K562 (cell line): ENCODE data around the gene RPUSD2. TPM values are rescaled to one million over a fixed set of nuclear protein-coding genes. Genes with fewer than 3 reads are reported as not detected.

Source experiments
- ATAC-seq: fragments of 200-7000 bp; cut with Tn5 transposase; 3 replicates; pipeline ENCODE4 v1.9.1; 2020; ENCODE audit warnings: moderate library complexity
- BruUV-seq: library from RNA; stranded (reverse); fragments of 400-500 nt; replicated peaks from 2 replicates; lab custom pipeline; 2021; lab: Mats Ljungman, UMichigan
- CTCF ChIA-PET: fragments of 300-600 bp; formaldehyde crosslinking; extraction: SDS; loops from one replicate; lab custom pipeline; 2021; ENCODE audit warnings: low intra/inter-chr PET ratio; lab: Yijun Ruan, JAX
- POLR2A ChIA-PET: fragments of 300-600, 350-650 bp; sonication (Branson Sonifier 250); formaldehyde crosslinking; extraction: SDS; loops from one replicate; lab custom pipeline; 2021; ENCODE audit warnings: antibody characterized with exemption, inconsistent platforms; lab: Yijun Ruan, JAX
- DNase-seq, 4 experiments: peaks; one replicate each; pipeline versions ENCODE4 v3.0.0 to v3.0.0-alpha.2; 2011 to 2018; ENCODE audit warnings: low spot score in 3 of 4, mixed read lengths in 3 of 4; ENCODE audit errors: extremely low read depth in 1 of 4
- FAIRE-seq: peaks from 2 replicates; lab custom pipeline; 2011; peaks lifted over from hg19 to GRCh38; lab: Jason Lieb, UNC
- H2AFZ ChIP-seq: 2 replicates; pipeline ENCODE4 v1.6.0; 2011; ENCODE audit warnings: low read depth, low read length, control low read depth, inconsistent platforms
- H3K27ac ChIP-seq: fragments of 200-600 bp; 3 replicates; pipeline ENCODE4 v1.8.0; 2011; ENCODE audit warnings: low read depth, mild to moderate bottlenecking, control low read depth, inconsistent platforms, low read length, moderate library complexity, mixed read lengths; ENCODE audit errors: extremely low read depth
- H3K27me3 ChIP-seq, 2 experiments: fragments of 300-600 bp in 1 of 2; 2 replicates in 1 of 2; 3 replicates in 1 of 2; pipeline versions ENCODE4 v1.6.0 to v1.8.0; 2011; ENCODE audit warnings: inconsistent platforms in 2 of 2, low read length in 2 of 2, mild to moderate bottlenecking in 1 of 2, mixed read lengths in 1 of 2, moderate library complexity in 1 of 2; ENCODE audit not compliant: control insufficient read depth in 2 of 2, insufficient read depth in 2 of 2
- H3K36me3 ChIP-seq: fragments of 300-600 bp; 3 replicates; pipeline ENCODE4 v1.8.0; 2011; ENCODE audit warnings: mild to moderate bottlenecking, low read length, inconsistent platforms; ENCODE audit not compliant: control insufficient read depth, insufficient read depth
- H3K4me1 ChIP-seq, 2 experiments: fragments of 200-600 bp in 1 of 2; replicated peaks in 1 of 2; 2 replicates in 1 of 2; 3 replicates in 1 of 2; pipeline versions ENCODE4 v1.5.1 to v1.8.0; 2011; ENCODE audit warnings: inconsistent platforms in 2 of 2, low read length in 2 of 2, mild to moderate bottlenecking in 1 of 2, mixed read lengths in 1 of 2, moderate library complexity in 1 of 2; ENCODE audit not compliant: control insufficient read depth in 2 of 2, insufficient read depth in 2 of 2
- H3K4me2 ChIP-seq: 2 replicates; pipeline ENCODE4 v1.6.1; 2011; ENCODE audit warnings: low read length, control low read depth, inconsistent platforms, mixed read lengths; ENCODE audit not compliant: insufficient read depth
- H3K4me3 ChIP-seq: fragments of 200-600 bp; sonication (generic), shearing (Covaris generic); 2 replicates; pipeline ENCODE4 v1.5.1; 2016; ENCODE audit warnings: control low read depth, inconsistent platforms
- H3K79me2 ChIP-seq: fragments of 200-600 bp; 3 replicates; pipeline ENCODE4 v1.8.0; 2011; ENCODE audit warnings: low read length, inconsistent platforms; ENCODE audit not compliant: control insufficient read depth, insufficient read depth
- H3K9ac ChIP-seq, 2 experiments: 2 replicates each; pipeline versions ENCODE4 v1.6.0 to v1.6.1; 2011; ENCODE audit warnings: low read depth in 2 of 2, low read length in 2 of 2, control low read depth in 1 of 2, inconsistent platforms in 1 of 2, mild to moderate bottlenecking in 1 of 2, mixed read lengths in 1 of 2; ENCODE audit not compliant: insufficient read depth in 1 of 2
- H3K9me1 ChIP-seq: one replicate; pipeline ENCODE4 v1.6.0; 2011; ENCODE audit warnings: inconsistent platforms, mild to moderate bottlenecking, low read length, moderate library complexity; ENCODE audit not compliant: control insufficient read depth, insufficient read depth
- H3K9me3 ChIP-seq: replicated peaks from 2 replicates; pipeline ENCODE4 v1.5.1; 2011; ENCODE audit warnings: low read depth, low read length, inconsistent platforms; ENCODE audit not compliant: control insufficient read depth, insufficient read depth
- H4K20me1 ChIP-seq: replicated peaks from 2 replicates; pipeline ENCODE4 v1.6.1; 2011; ENCODE audit warnings: low read length, inconsistent platforms, mixed read lengths; ENCODE audit not compliant: control insufficient read depth, insufficient read depth
- CGGBP1 ChIP-seq: fragments of 250-450 bp; sonication (Bioruptor Pico); IDR thresholded peaks from 2 replicates; pipeline ENCODE4 v1.9.0; 2021; ENCODE audit warnings: mild to moderate bottlenecking
- ESRRA ChIP-seq: fragments of 450-650 bp; IDR thresholded peaks from 2 replicates; pipeline ENCODE4 v1.6.1; 2014; ENCODE audit warnings: low read depth, mild to moderate bottlenecking, moderate library complexity, borderline replicate concordance
- ESRRB ChIP-seq: fragments of 250-450 bp; sonication (Bioruptor Pico); IDR thresholded peaks from 2 replicates; pipeline ENCODE4 v1.5.0; 2020; ENCODE audit warnings: mild to moderate bottlenecking, moderate library complexity, borderline replicate concordance
- HNRNPL ChIP-seq: fragments of 200-400 bp; formaldehyde crosslinking; IDR thresholded peaks from 2 replicates; pipeline ENCODE4 v1.6.1; 2017; ENCODE audit warnings: low read depth, mild to moderate bottlenecking, low read length
- L3MBTL2 ChIP-seq: fragments of 450-650 bp; IDR thresholded peaks from 2 replicates; pipeline ENCODE4 v1.6.1; 2016; ENCODE audit warnings: mild to moderate bottlenecking, moderate library complexity
- RAD51 ChIP-seq: fragments of 450-650 bp; IDR thresholded peaks from 2 replicates; pipeline ENCODE4 v1.7.1; 2016; ENCODE audit warnings: low read depth, mild to moderate bottlenecking, borderline replicate concordance
- RB1 ChIP-seq: fragments of 450-650 bp; IDR thresholded peaks from 2 replicates; pipeline ENCODE4 v1.6.1; 2017; ENCODE audit warnings: low read depth, mild to moderate bottlenecking
- RFX5 ChIP-seq: IDR thresholded peaks from 2 replicates; pipeline ENCODE4 v1.6.1; 2011; ENCODE audit warnings: low read depth, mild to moderate bottlenecking, improper control_type of control experiment, low read length
- TAF1 ChIP-seq: IDR thresholded peaks from 2 replicates; pipeline ENCODE4 v1.6.1; 2011; ENCODE audit warnings: mild to moderate bottlenecking, low read length, moderate library complexity; ENCODE audit not compliant: insufficient read depth, control insufficient read depth, severe bottlenecking; ENCODE audit errors: extremely low read depth
- XRCC5 ChIP-seq: fragments of 200-400 bp; formaldehyde crosslinking; IDR thresholded peaks from 2 replicates; pipeline ENCODE4 v1.6.1; 2017; ENCODE audit warnings: low read depth, mild to moderate bottlenecking, low read length
- ZFP91 ChIP-seq: sonication (generic); formaldehyde crosslinking; IDR thresholded peaks from 2 replicates; pipeline ENCODE4 v1.8.0; 2022; ENCODE audit warnings: mild to moderate bottlenecking, missing genetic modification reagents
- ZNF184 ChIP-seq: sonication (generic); formaldehyde crosslinking; IDR thresholded peaks from 2 replicates; pipeline ENCODE4 v1.5.0; 2020; ENCODE audit warnings: missing genetic modification reagents
- WGBS: fragments of 100-300 bp; shearing (Covaris generic); methylation state at CpG from one replicate; pipeline ENCODE4 v1.1.6; 2016; ENCODE audit warnings: low coverage, mixed read lengths; ENCODE audit not compliant: insufficient coverage; ENCODE audit errors: missing lambda C conversion rate; 5-methylcytosine and 5-hydroxymethylcytosine counted together
- in situ Hi-C: fragments of 300-500 bp; cut with MboI; formaldehyde crosslinking; loops from 4 replicates; pipeline ENCODE4 v1.15.0; 2018; ENCODE audit warnings: inconsistent platforms, mixed read lengths
- intact Hi-C: fragments of 100-400 bp; cut with micrococcal nuclease; formaldehyde crosslinking; loops from 2 replicates; pipeline ENCODE4 v1.14.2; 2022
- polyA plus RNA-seq, 8 experiments: library from polyadenylated mRNA; depleted of rRNA in 4 of 8; stranded (reverse) in 5 of 8; unstranded in 3 of 8; fragments of >200 nt; fragmentation: Nextera tagmentation in 2 of 8; fragmentation: Illumina TruSeq in 1 of 8; extraction: Ambion mirVana in 2 of 8; extraction: Trizol in 1 of 8; gene quantifications; 2 replicates each; pipeline versions ENCODE4 v1.2.1 to v1.2.3, GENCODE V29; 2011 to 2014; ENCODE audit warnings: inconsistent platforms in 1 of 8, missing spikeins in 1 of 8
- total RNA-seq, 7 experiments: library from RNA; depleted of rRNA in 6 of 7; stranded (reverse); fragments of >200 nt in 6 of 7; fragmentation: Illumina TruSeq in 2 of 7; extraction: Trizol in 2 of 7; gene quantifications; 2 replicates each; pipeline versions ENCODE4 v1.2.1 to v1.2.3, GENCODE V29; 2011 to 2021; ENCODE audit warnings: low replicate concordance in 1 of 7

Gene RPUSD2
- total and polyA plus RNA-seq, 9 of the 15 experiments (the other 6 are each of a cell fraction or from before 2014, with no cell fraction given): 3.7 to 30.2 (median 14.3) TPM

- Histone ChIP-seq H3K79me2 (peaks cover 43% of the 10 kb centered on the region), H3K4me3 (peak within 1 kb of the TSS; percentile 70), H4K20me1 (no peaks in the 10 kb centered on the region), H2AFZ (peak within 1 kb of the TSS; percentile 91), H3K27ac (peak within 1 kb of the TSS; percentile 76), H3K27me3 (no peaks in the 10 kb centered on the region), H3K9me3 (no peaks in the 10 kb centered on the region), H3K4me1 (peaks cover 15 to 21% of the 10 kb centered on the region in 2 experiments; a peak in 4 of 5 replicates), H3K9ac (peak within 1 kb of the TSS; percentile 81 to 92), H3K4me2 (peak within 1 kb of the TSS; percentile 75), H3K36me3 (peaks cover 21% of the 10 kb centered on the region), H3K9me1 (no peaks in the 10 kb centered on the region)
- ATAC-seq: peak; percentile 95
- in situ Hi-C loops: no loop called here
- POLR2A ChIA-PET: interaction anchor here (0.6 to 1.8 kb wide), 11 partner anchors 11 to 770 kb away, joined by 3 to 8 read pairs (median 3); partner anchors contain the start of gene RAD51
- peak; percentile 96 for FAIRE-seq
- WGBS: 1% methylated on average over 36 of the region's 40 CpGs
- CTCF ChIA-PET: no interaction called here
- TSS peak; percentile 74 for BruUV-seq
- intact Hi-C loops: loop anchor here (2.0 to 10.0 kb wide), 2 partner anchors 46 to 190 kb away; partner anchors contain the start of gene RMDN3
- DNase-seq: peak; percentile 95 to 99 (median 97)
- TF ChIP-seq ESRRB (CRISPR knock-in tag) (no peak), TAF1 (peak; percentile 70), ZNF184 (CRISPR knock-in tag) (no peak), CGGBP1 (CRISPR knock-in tag) (no peak), L3MBTL2 (peak; percentile 95), RB1 (no peak), HNRNPL (no peak), XRCC5 (peak; percentile 54; the same call in 1 of the 2 replicates), RFX5 (no peak), ZFP91 (CRISPR knock-in tag) (no peak), ESRRA (no peak), RAD51 (peak; percentile 98)
These were observed 4.3 kb upstream of the RPUSD2 start, which contains the start of gene CCDC32 for GRCh38 chr15:40564591-40565332. Gene CCDC32, minus strand, starts transcription at chr15:40565042. Its CDS starts 2,027 bp downstream, at chr15:40563015.
